Colonic mucosa (tissue), 4 donors: ENCODE results near the gene CCDC88C. TPM values are rescaled to one million over a fixed set of nuclear protein-coding genes. Genes with fewer than 3 reads are reported as not detected.
A peak's percentile ranks its signal among the peaks of the same experiment; 100 is the strongest.

ENCODE experiments used
- DNase-seq: peaks from one replicate; pipeline ENCODE4 v3.0.0-alpha.2; 2020
- H3K27ac ChIP-seq: fragments of 200-600 bp; one replicate; pipeline ENCODE4 v1.8.0; 2021
- H3K27me3 ChIP-seq: fragments of 200-600 bp; one replicate; pipeline ENCODE4 v1.8.0; 2021
- H3K36me3 ChIP-seq: fragments of 200-600 bp; one replicate; pipeline ENCODE4 v1.8.0; 2021
- H3K4me1 ChIP-seq: fragments of 200-600 bp; one replicate; pipeline ENCODE4 v1.8.0; 2021; ENCODE audit warnings: mild to moderate bottlenecking
- H3K4me3 ChIP-seq: fragments of 200-600 bp; one replicate; pipeline ENCODE4 v1.8.0; 2021
- H3K9ac ChIP-seq, 2 donors: one replicate each; pipeline ENCODE4 v1.7.0; 2013; ENCODE audit warnings: control low read depth in 2 of 2, low read depth in 2 of 2, low read length in 2 of 2
- H3K9me3 ChIP-seq: fragments of 200-600 bp; one replicate; pipeline ENCODE4 v1.8.0; 2021
- CTCF ChIP-seq: fragments of 200-600 bp; IDR thresholded peaks from one replicate; pipeline ENCODE4 v1.8.0; 2022; ENCODE audit warnings: antibody characterized with exemption, mild to moderate bottlenecking
- intact Hi-C: fragments of 100-400 bp; cut with DNase I; formaldehyde crosslinking; loops from one replicate; pipeline ENCODE4 v1.14.1; 2022
- total RNA-seq, 2 donors: library from RNA; stranded (reverse); fragmentation: NEBNext Ultra II Directional in 1 of 2; extraction: Animal tissue kit (Norgen Biotek cat#: 25700) in 1 of 2; gene quantifications; one replicate each; pipeline ENCODE4 v1.2.1, GENCODE V29; 2021
- donor health status: healthy.
- donor health status: DM: no; HTN: no; CAD: no.
- donor health status: DM: no; HTN: no; CAD: no.

Gene CCDC88C
- total RNA-seq, 2 donors from 2014 or later, result 45.6 to 48.0 TPM

GRCh38 chr14:91454580-91454979 is 37.0 kb upstream of the CCDC88C start:
- intact Hi-C loops, result no loop called here
- Histone ChIP-seq H3K9me3 (no peaks in the 10 kb centered on the region), H3K27me3 (no peaks in the 10 kb centered on the region), H3K9ac (no peak overlapping the region), H3K4me3 (no peak overlapping the region), H3K36me3 (peaks cover 9% of the 10 kb centered on the region), H3K4me1 (no peaks in the 10 kb centered on the region), H3K27ac (no peak overlapping the region)
- TF ChIP-seq CTCF, result no peak
- no peak for DNase-seq

GRCh38 chr14:91454155-91454554 is 36.5 kb upstream of the CCDC88C start:
- Histone ChIP-seq H3K9ac (no peak overlapping the region), H3K4me3 (no peak overlapping the region), H3K27me3 (no peaks in the 10 kb centered on the region), H3K27ac (no peak overlapping the region), H3K9me3 (no peaks in the 10 kb centered on the region), H3K36me3 (peaks cover 9% of the 10 kb centered on the region), H3K4me1 (no peaks in the 10 kb centered on the region)
- intact Hi-C loops, result no loop called here
- TF ChIP-seq CTCF, result no peak
- no peak for DNase-seq

- Histone ChIP-seq H3K27ac (no peak overlapping the region), H3K36me3 (peaks cover 9% of the 10 kb centered on the region), H3K9ac (no peak overlapping the region), H3K27me3 (no peaks in the 10 kb centered on the region), H3K4me3 (no peak overlapping the region), H3K9me3 (no peaks in the 10 kb centered on the region), H3K4me1 (no peaks in the 10 kb centered on the region)
- intact Hi-C loops, result no loop called here
- DNase-seq, result peak; percentile 25
- TF ChIP-seq CTCF, result no peak
These were observed 36.1 kb upstream of the CCDC88C start for GRCh38 chr14:91453744-91454143.

- no peak for DNase-seq
- intact Hi-C loops, result no loop called here
- Histone ChIP-seq H3K27me3 (no peaks in the 10 kb centered on the region), H3K4me3 (no peak overlapping the region), H3K9me3 (no peaks in the 10 kb centered on the region), H3K9ac (no peak overlapping the region), H3K4me1 (no peaks in the 10 kb centered on the region), H3K27ac (no peak overlapping the region), H3K36me3 (no peaks in the 10 kb centered on the region)
- no peak for TF ChIP-seq CTCF
These were observed 26.9 kb upstream of the CCDC88C start for GRCh38 chr14:91444335-91445020.

- intact Hi-C loops, result no loop called here
- TF ChIP-seq CTCF, result no peak
These were observed 21.7 kb upstream of the CCDC88C start for GRCh38 chr14:91439345-91439744.

More at GRCh38 chr14:91439345-91439744, 21.7 kb upstream of the CCDC88C start:
- Histone ChIP-seq H3K27ac (no peak overlapping the region), H3K4me1 (no peaks in the 10 kb centered on the region), H3K9me3 (no peaks in the 10 kb centered on the region), H3K9ac (no peak overlapping the region), H3K27me3 (no peaks in the 10 kb centered on the region), H3K36me3 (no peaks in the 10 kb centered on the region), H3K4me3 (no peak overlapping the region)
- DNase-seq, result no peak
